A673 (cell line): ENCODE measurements around the gene ZNF684. TPM values are rescaled to one million over a fixed set of nuclear protein-coding genes. Genes with fewer than 3 reads are reported as not detected.

Source experiments
- BruUV-seq: library from RNA; stranded (reverse); fragments of 400-500 nt; replicated peaks from 2 replicates; lab custom pipeline; 2021; lab: Mats Ljungman, UMichigan
- CTCF ChIA-PET: fragments of 300-600 bp; sonication (Branson Sonifier 250); formaldehyde crosslinking; loops from one replicate; lab custom pipeline; 2022; ENCODE audit warnings: antibody characterized with exemption; lab: Charles Lee
- POLR2A ChIA-PET: fragments of 300-600 bp; sonication (Branson Sonifier 250); formaldehyde crosslinking; loops from one replicate; lab custom pipeline; 2022; ENCODE audit warnings: antibody characterized with exemption; ENCODE audit not compliant: low non-redundant PET; lab: Charles Lee
- DNase-seq: peaks from one replicate; pipeline ENCODE4 v3.0.0-alpha.2; 2015; ENCODE audit warnings: low spot score
- H3K27ac ChIP-seq: fragments of 200-600 bp; sonication (generic); 2 replicates; pipeline ENCODE4 v1.5.1; 2016; ENCODE audit warnings: mixed run types, low read depth, mild to moderate bottlenecking, mixed read lengths, antibody characterized with exemption, low read length; ENCODE audit not compliant: poor library complexity, severe bottlenecking
- H3K27me3 ChIP-seq: fragments of 200-600 bp; sonication (generic); replicated peaks from 2 replicates; pipeline ENCODE4 v1.6.1; 2017; ENCODE audit warnings: mixed run types, low read depth, mild to moderate bottlenecking, mixed read lengths, antibody characterized with exemption, low read length; ENCODE audit not compliant: insufficient read depth, poor library complexity
- H3K36me3 ChIP-seq: fragments of 200-600 bp; sonication (generic); 2 replicates; pipeline ENCODE4 v1.6.1; 2016; ENCODE audit warnings: mixed run types, mild to moderate bottlenecking, mixed read lengths, antibody characterized with exemption, low read length; ENCODE audit not compliant: insufficient read depth, poor library complexity, severe bottlenecking
- H3K4me1 ChIP-seq: fragments of 200-600 bp; sonication (generic); 2 replicates; pipeline ENCODE4 v1.6.1; 2017; ENCODE audit warnings: mixed run types, mild to moderate bottlenecking, mixed read lengths, antibody characterized with exemption, low read length; ENCODE audit not compliant: insufficient read depth, poor library complexity, severe bottlenecking
- H3K4me3 ChIP-seq: fragments of 200-600 bp; sonication (generic); 2 replicates; pipeline ENCODE4 v1.5.1; 2016; ENCODE audit warnings: low read depth, mixed run types, mild to moderate bottlenecking, mixed read lengths, low read length; ENCODE audit not compliant: poor library complexity, severe bottlenecking
- H3K9me3 ChIP-seq: fragments of 200-600 bp; sonication (generic); 2 replicates; pipeline ENCODE4 v1.6.1; 2016; ENCODE audit warnings: mixed run types, low read depth, mild to moderate bottlenecking, mixed read lengths, antibody characterized with exemption, low read length; ENCODE audit not compliant: poor library complexity, severe bottlenecking
- EZH2 ChIP-seq: fragments of 200-600 bp; sonication (generic); IDR thresholded peaks from 2 replicates; pipeline ENCODE4 v1.6.1; 2017; ENCODE audit warnings: borderline replicate concordance, low read depth, mild to moderate bottlenecking, mixed read lengths, antibody characterized with exemption, low read length; ENCODE audit not compliant: poor library complexity, severe bottlenecking
- intact Hi-C: fragments of 100-400 bp; cut with micrococcal nuclease; formaldehyde crosslinking; loops from one replicate; pipeline ENCODE4 v1.10.0; 2022; ENCODE audit not compliant: unreplicated experiment
- total RNA-seq: library from RNA; stranded (reverse); gene quantifications from 2 replicates; pipeline ENCODE4 v1.2.3, GENCODE V29; 2021
- TF ChIP-seq, protein P1 (sequence below): fragments of 300-800, 200-600 bp; sonication (generic); conservative IDR thresholded peaks from 2 replicates; pipeline ENCODE4 v1.5.1; 2017; ENCODE audit warnings: low read depth, mild to moderate bottlenecking, antibody characterized with exemption, low read length, moderate library complexity, mixed read lengths

Gene ZNF684
- total RNA-seq, 1 experiment from 2014 or later = 11.3 TPM

DNA sequence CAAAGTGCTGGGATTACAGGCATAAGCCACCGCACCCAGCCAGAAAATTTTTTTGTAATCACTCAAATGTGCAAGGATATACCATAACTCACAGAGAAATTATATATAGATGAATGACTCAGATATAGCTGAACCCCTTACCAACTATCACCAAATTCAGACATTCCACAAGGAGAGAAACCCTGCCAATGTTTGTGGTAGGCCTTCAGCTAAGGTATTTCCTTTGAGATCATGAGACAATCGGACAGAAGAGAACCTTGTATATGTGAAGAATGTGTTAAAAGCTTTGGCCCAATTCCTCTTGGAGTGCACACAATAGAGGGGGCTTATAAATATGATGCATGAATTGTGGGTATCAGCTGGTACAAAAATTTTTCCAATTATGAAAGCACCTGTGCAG lies 50.7 kb downstream of the ZNF684 start:
- POLR2A ChIA-PET = no interaction called here
- DNase-seq = no peak

DNA sequence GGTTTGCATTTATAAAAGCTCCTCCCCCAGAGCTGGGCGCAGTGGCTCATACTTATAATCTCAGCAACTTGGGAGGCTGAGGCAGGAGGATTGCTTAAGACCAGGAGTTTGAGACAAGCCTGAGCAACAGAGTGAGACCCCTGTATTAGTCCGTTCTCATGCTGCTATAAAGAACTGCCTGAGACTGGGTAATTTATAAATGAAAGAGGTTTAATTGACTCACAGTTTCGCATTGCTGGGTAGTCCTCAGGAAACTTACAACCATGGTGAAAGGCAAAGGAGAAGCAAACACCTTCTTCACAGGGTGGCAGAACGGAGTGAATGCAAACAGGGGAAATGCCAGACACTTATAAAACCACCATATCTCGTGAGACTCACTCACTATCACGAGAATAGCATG lies 52.5 kb downstream of the ZNF684 start:
- Histone ChIP-seq H3K27ac (no peak overlapping the region), H3K36me3 (no peaks in the 10 kb centered on the region), H3K4me3 (no peak overlapping the region), H3K9me3 (no peaks in the 10 kb centered on the region), H3K4me1 (no peaks in the 10 kb centered on the region), H3K27me3 (no peaks in the 10 kb centered on the region)
- CTCF ChIA-PET = no interaction called here
- intact Hi-C loops = no loop called here
- POLR2A ChIA-PET = no interaction called here
- TF ChIP-seq, protein P1, sequence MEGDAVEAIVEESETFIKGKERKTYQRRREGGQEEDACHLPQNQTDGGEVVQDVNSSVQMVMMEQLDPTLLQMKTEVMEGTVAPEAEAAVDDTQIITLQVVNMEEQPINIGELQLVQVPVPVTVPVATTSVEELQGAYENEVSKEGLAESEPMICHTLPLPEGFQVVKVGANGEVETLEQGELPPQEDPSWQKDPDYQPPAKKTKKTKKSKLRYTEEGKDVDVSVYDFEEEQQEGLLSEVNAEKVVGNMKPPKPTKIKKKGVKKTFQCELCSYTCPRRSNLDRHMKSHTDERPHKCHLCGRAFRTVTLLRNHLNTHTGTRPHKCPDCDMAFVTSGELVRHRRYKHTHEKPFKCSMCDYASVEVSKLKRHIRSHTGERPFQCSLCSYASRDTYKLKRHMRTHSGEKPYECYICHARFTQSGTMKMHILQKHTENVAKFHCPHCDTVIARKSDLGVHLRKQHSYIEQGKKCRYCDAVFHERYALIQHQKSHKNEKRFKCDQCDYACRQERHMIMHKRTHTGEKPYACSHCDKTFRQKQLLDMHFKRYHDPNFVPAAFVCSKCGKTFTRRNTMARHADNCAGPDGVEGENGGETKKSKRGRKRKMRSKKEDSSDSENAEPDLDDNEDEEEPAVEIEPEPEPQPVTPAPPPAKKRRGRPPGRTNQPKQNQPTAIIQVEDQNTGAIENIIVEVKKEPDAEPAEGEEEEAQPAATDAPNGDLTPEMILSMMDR = no peak
- TF ChIP-seq EZH2 = no peak
- BruUV-seq = no TSS peak
- DNase-seq = no peak

More for the DNA sequence above, 50.7 kb downstream of the ZNF684 start:
- H3K4me1 ChIP-seq = no peaks in the 10 kb centered on the region
- H3K27me3 ChIP-seq = no peaks in the 10 kb centered on the region
- H3K27ac ChIP-seq = no peak overlapping the region
- H3K9me3 ChIP-seq = no peaks in the 10 kb centered on the region
- no peak overlapping the region for H3K4me3 ChIP-seq
- TF ChIP-seq, protein P1 = no peak
- TF ChIP-seq EZH2 = no peak
- no peaks in the 10 kb centered on the region for H3K36me3 ChIP-seq
- CTCF ChIA-PET = no interaction called here
- intact Hi-C loops = no loop called here
- BruUV-seq = no TSS peak

- H3K4me1 ChIP-seq = no peaks in the 10 kb centered on the region
- H3K36me3 ChIP-seq = no peaks in the 10 kb centered on the region
- H3K4me3 ChIP-seq = no peak overlapping the region
- CTCF ChIA-PET = no interaction called here
- no peak overlapping the region for H3K27ac ChIP-seq
- POLR2A ChIA-PET = no interaction called here
- H3K9me3 ChIP-seq = no peaks in the 10 kb centered on the region
- no TSS peak for BruUV-seq
- DNase-seq = no peak
- intact Hi-C loops = no loop called here
- TF ChIP-seq, protein P1 = no peak
- TF ChIP-seq EZH2 = no peak
- H3K27me3 ChIP-seq = no peaks in the 10 kb centered on the region
Observed at GRCh38 chr1:40588586-40588985, 57.1 kb downstream of the ZNF684 start.
